ENCODE measurements around the gene MREG. TPM values are rescaled to one million over a fixed set of nuclear protein-coding genes. Genes with fewer than 3 reads are reported as not detected.

MREG gene
- total and polyA plus RNA-seq, 9 of the 15 experiments (the other 6 are each of a cell fraction or from before 2014, with no cell fraction given), result 0.77 to 3.8 (median 2.3) TPM

DNA sequence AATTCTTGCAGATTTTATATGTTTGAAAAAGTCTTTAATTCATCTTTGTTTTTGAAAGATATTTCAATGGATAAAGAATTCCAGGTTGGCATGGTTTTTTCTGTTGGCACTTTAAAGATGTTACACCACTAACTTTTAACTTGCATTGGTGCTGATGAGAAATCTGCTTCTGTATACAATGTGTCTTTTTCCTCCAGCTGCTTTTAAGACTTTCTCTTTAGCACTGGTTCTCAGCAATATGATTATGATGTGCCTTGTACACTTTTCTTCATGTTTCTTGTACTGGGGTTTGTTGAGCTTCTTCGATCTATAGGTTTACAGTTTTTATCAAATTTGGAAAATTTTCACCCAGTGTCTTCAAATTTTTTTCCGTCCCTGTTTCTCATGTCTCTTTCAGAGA, 39.1 kb upstream of the MREG start:
- ATAC-seq (no peak), DNase-seq (ENCODE audit: extremely low read depth in 1 of 4, low spot score in 3 of 4) (no peak), FAIRE-seq (no peak)
- no peak overlapping the region for H3K4me2 ChIP-seq (ENCODE audit: insufficient read depth, low read length)
- H3K4me3 ChIP-seq, result no peak overlapping the region
- ChIA-PET POLR2A (no interaction called here), CTCF (ENCODE audit: low intra/inter-chr PET ratio) (no interaction called here)
- no peak overlapping the region for H3K27ac ChIP-seq (ENCODE audit: extremely low read depth, low read depth, low read length)
- no peak overlapping the region for H2AFZ ChIP-seq (ENCODE audit: low read depth, low read length)
- H3K9ac ChIP-seq (ENCODE audit: insufficient read depth in 1 of 2, low read depth in 2 of 2, low read length in 2 of 2), result no peak overlapping the region
- H3K4me1 ChIP-seq (replicated peaks in 1 of 2; ENCODE audit: control insufficient read depth in 2 of 2, insufficient read depth in 2 of 2, low read length in 2 of 2), result no peaks in the 10 kb centered on the region
- TF ChIP-seq BCOR (IDR thresholded peaks at IDR 0.05) (no peak), RBBP5 (IDR thresholded peaks at IDR 0.05; ENCODE audit: borderline replicate concordance, insufficient read depth, low read length, poor library complexity, severe bottlenecking) (no peak)
- no TSS peak for BruUV-seq (replicated peaks)
- no peaks in the 10 kb centered on the region for H3K79me2 ChIP-seq (ENCODE audit: control insufficient read depth, insufficient read depth, low read length)
- in situ Hi-C loops (cut with MboI) (no loop called here), intact Hi-C loops (cut with micrococcal nuclease) (no loop called here)
- no peaks in the 10 kb centered on the region for H3K9me1 ChIP-seq (ENCODE audit: control insufficient read depth, insufficient read depth, low read length)
- 91% methylated on average over 2 of the region's 2 CpGs for WGBS (ENCODE audit: insufficient coverage, low coverage, missing lambda C conversion rate)
- no peaks in the 10 kb centered on the region for H3K36me3 ChIP-seq (ENCODE audit: control insufficient read depth, insufficient read depth, low read length)
- H3K9me3 ChIP-seq (replicated peaks; ENCODE audit: control insufficient read depth, insufficient read depth, low read depth, low read length), result no peaks in the 10 kb centered on the region
- H3K27me3 ChIP-seq (ENCODE audit: control insufficient read depth in 2 of 2, insufficient read depth in 2 of 2, low read length in 2 of 2), result no peaks in the 10 kb centered on the region
- H4K20me1 ChIP-seq (replicated peaks; ENCODE audit: control insufficient read depth, insufficient read depth, low read length), result no peaks in the 10 kb centered on the region

DNA sequence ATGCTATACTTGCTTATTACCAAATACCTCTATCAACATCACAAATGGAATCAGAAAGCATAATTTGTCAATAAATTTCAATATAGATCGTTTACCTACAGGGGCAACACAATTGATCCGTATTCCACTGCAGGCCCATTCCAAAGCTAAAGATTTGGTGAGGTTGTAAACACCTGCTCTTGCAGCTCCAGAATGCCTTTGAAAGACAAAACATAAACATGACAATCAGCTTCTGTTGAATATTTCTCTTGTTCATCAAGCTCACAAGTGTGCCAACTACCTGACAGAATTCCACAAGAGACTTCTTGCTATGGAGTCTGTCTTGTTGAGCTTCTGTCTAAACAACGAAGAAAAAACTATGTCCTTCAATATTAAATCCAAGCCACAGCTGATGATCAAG, 38.0 kb upstream of the MREG start:
- Histone ChIP-seq H3K9me3 (replicated peaks; ENCODE audit: control insufficient read depth, insufficient read depth, low read depth, low read length) (no peaks in the 10 kb centered on the region), H3K4me2 (ENCODE audit: insufficient read depth, low read length) (no peak overlapping the region), H3K9me1 (ENCODE audit: control insufficient read depth, insufficient read depth, low read length) (no peaks in the 10 kb centered on the region), H3K27me3 (ENCODE audit: control insufficient read depth in 2 of 2, insufficient read depth in 2 of 2, low read length in 2 of 2) (no peaks in the 10 kb centered on the region), H3K9ac (ENCODE audit: insufficient read depth in 1 of 2, low read depth in 2 of 2, low read length in 2 of 2) (no peak overlapping the region), H3K79me2 (ENCODE audit: control insufficient read depth, insufficient read depth, low read length) (no peaks in the 10 kb centered on the region), H3K4me3 (no peak overlapping the region), H3K27ac (ENCODE audit: extremely low read depth, low read depth, low read length) (no peak overlapping the region), H3K36me3 (ENCODE audit: control insufficient read depth, insufficient read depth, low read length) (no peaks in the 10 kb centered on the region), H2AFZ (ENCODE audit: low read depth, low read length) (no peak overlapping the region), H3K4me1 (replicated peaks in 1 of 2; ENCODE audit: control insufficient read depth in 2 of 2, insufficient read depth in 2 of 2, low read length in 2 of 2) (no peaks in the 10 kb centered on the region), H4K20me1 (replicated peaks; ENCODE audit: control insufficient read depth, insufficient read depth, low read length) (no peaks in the 10 kb centered on the region)
- ChIA-PET POLR2A (no interaction called here), CTCF (ENCODE audit: low intra/inter-chr PET ratio) (no interaction called here)
- WGBS (ENCODE audit: insufficient coverage, low coverage, missing lambda C conversion rate), result 52% methylated on average over 3 of the region's 3 CpGs
- in situ Hi-C loops (cut with MboI), result no loop called here
- no peak for ATAC-seq
- BruUV-seq (replicated peaks), result no TSS peak
- no peak for FAIRE-seq
- DNase-seq (ENCODE audit: extremely low read depth in 1 of 4, low spot score in 3 of 4), result no peak
- intact Hi-C loops (cut with micrococcal nuclease), result no loop called here
- no peak for TF ChIP-seq HSF4 (CRISPR knock-in tag; IDR thresholded peaks at IDR 0.05; ENCODE audit: borderline replicate concordance)
- TF ChIP-seq CBFA2T3 (IDR thresholded peaks at IDR 0.05), result no peak
- no peak for TF ChIP-seq FOXK1 (CRISPR knock-in tag; IDR thresholded peaks at IDR 0.05; ENCODE audit: borderline replicate concordance)
- TF ChIP-seq HDAC8 (tag; IDR thresholded peaks at IDR 0.05), result no peak
- TF ChIP-seq MCM2 (IDR thresholded peaks at IDR 0.05; ENCODE audit: low read depth), result no peak
- no peak for TF ChIP-seq TBL1XR1 (IDR thresholded peaks at IDR 0.05; ENCODE audit: low read length in 2 of 2)
- no peak for TF ChIP-seq EZH2 (IDR thresholded peaks at IDR 0.05; ENCODE audit: borderline replicate concordance, low read depth, low read length)
- TF ChIP-seq, protein P1, sequence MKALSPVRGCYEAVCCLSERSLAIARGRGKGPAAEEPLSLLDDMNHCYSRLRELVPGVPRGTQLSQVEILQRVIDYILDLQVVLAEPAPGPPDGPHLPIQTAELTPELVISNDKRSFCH (CRISPR knock-in tag; IDR thresholded peaks at IDR 0.05), result no peak
- TF ChIP-seq, protein P1 (tag; IDR thresholded peaks at IDR 0.05), result no peak
- TF ChIP-seq POU5F1 (IDR thresholded peaks at IDR 0.05; ENCODE audit: borderline replicate concordance, low read depth, low read length, partially characterized antibody), result no peak
- TF ChIP-seq HNRNPK (IDR thresholded peaks at IDR 0.05; ENCODE audit: low read depth, low read length, poor library complexity, severe bottlenecking), result no peak
- no peak for TF ChIP-seq GATA2 (CRISPR knock-in tag; IDR thresholded peaks at IDR 0.05)
- no peak for TF ChIP-seq OTX1 (CRISPR knock-in tag; IDR thresholded peaks at IDR 0.05)
- TF ChIP-seq, protein P2, sequence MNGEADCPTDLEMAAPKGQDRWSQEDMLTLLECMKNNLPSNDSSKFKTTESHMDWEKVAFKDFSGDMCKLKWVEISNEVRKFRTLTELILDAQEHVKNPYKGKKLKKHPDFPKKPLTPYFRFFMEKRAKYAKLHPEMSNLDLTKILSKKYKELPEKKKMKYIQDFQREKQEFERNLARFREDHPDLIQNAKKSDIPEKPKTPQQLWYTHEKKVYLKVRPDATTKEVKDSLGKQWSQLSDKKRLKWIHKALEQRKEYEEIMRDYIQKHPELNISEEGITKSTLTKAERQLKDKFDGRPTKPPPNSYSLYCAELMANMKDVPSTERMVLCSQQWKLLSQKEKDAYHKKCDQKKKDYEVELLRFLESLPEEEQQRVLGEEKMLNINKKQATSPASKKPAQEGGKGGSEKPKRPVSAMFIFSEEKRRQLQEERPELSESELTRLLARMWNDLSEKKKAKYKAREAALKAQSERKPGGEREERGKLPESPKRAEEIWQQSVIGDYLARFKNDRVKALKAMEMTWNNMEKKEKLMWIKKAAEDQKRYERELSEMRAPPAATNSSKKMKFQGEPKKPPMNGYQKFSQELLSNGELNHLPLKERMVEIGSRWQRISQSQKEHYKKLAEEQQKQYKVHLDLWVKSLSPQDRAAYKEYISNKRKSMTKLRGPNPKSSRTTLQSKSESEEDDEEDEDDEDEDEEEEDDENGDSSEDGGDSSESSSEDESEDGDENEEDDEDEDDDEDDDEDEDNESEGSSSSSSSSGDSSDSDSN (IDR thresholded peaks at IDR 0.05; ENCODE audit: borderline replicate concordance in 1 of 2, low read depth in 2 of 2, low read length in 2 of 2), result no peak

Data from K562 (cell line).